GM03348 (cell line): ENCODE results near the gene CBL.
"Not testable (repeated sequence)": the region's sequence is repeated elsewhere in the genome, so short reads cannot be mapped to it uniquely, and the experiment has no call there.

ENCODE experiments used
- DNase-seq: peaks from one replicate; pipeline ENCODE4 v3.0.0; 2012; ENCODE audit warnings: low spot score

Gene CBL

GRCh38 chr11:119205574-119206510 is at the start of gene CBL:
Gene CBL, plus strand, starts transcription at chr11:119206339. Its CDS starts 79 bp downstream, at chr11:119206418.
- peak; percentile 98 for DNase-seq

DNA sequence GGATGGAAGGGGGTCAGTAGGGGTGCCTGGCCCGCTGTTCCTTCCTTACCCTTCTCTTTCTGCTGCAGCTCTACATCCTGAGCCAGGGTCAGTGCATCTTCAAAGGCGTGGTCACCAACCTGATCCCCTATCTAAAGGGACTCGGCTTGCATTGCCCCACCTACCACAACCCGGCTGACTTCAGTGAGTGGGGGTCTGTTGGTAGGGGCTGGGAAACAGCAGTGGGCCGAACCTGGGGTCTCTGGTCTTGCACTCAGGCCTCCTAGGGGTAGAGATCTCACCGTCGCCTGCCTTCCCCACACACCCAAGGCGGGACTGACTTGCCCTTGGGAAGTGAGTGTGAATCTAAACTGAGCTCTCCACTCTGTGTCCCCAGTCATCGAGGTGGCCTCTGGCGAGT is 49.6 kb upstream of the CBL start:
- no peak for DNase-seq

- DNase-seq = no peak
These were observed 49.1 kb upstream of the CBL start for GRCh38 chr11:119157063-119157462.

DNA sequence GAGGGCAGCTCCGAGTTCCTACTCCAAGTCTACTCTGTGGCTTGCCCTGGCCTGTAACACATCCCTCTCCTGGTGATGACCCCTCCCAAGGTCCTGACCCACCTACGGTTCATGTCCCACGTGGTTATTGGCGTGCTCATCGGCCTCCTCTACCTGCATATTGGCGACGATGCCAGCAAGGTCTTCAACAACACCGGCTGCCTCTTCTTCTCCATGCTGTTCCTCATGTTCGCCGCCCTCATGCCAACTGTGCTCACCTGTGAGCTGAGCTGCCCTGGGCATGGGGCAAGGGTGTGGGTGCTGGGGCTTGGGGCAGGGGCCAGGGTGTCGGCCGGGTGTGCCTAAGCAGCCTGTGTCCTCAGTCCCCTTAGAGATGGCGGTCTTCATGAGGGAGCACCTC is 47.7 kb upstream of the CBL start:
- DNase-seq = no peak

DNA sequence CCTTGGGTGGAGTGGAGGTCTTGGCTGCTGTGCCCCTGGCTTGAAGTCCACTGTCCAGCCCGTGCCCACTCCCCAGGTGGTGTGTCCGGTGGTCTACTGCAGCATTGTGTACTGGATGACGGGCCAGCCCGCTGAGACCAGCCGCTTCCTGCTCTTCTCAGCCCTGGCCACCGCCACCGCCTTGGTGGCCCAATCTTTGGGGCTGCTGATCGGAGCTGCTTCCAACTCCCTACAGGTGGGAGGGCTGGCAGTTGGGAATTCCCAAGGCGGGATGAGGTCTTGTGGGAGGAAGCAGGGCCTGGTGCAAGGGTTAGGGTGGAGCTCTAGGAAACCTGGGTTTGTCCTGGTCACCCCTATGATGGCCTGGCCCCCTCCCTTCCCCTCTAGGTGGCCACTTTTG is 46.0 kb upstream of the CBL start:
- no peak for DNase-seq

- no peak for DNase-seq
These were observed 44.3 kb upstream of the CBL start for GRCh38 chr11:119161871-119162270.

DNA sequence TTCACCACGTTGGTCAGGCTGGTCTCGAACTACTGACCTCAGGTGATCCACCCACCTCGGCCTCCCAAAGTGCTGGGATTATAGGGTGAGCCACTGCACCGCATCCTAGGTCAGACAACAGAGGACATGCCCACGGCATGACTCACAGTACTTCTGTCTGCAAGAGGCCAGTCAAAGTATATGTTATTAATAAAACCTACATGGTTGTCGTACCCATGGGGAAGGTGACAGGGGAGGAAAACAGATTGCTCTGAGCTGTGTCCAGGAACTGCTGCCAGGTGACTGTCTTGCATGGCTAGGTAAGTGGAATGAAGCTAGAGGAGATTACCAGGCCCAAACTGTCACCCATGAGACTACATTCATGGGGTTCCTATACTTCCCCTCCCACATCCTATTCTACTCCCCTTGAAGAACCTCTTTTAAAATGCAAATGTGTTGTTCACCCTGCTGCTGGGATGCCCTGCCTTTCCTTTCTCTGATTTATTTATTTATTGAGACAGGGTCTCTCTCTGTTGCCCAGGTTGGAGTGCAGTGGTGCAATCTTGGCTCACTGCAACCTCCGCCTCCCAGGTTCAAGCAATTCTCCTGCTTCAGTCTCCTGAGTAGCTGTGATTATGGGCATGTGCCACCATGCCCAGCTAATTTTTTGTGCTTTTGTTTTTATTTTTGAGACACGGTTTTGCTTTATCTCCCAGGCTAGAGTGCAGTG is 39.6 kb upstream of the CBL start:
- peak; percentile 45 for DNase-seq

DNA sequence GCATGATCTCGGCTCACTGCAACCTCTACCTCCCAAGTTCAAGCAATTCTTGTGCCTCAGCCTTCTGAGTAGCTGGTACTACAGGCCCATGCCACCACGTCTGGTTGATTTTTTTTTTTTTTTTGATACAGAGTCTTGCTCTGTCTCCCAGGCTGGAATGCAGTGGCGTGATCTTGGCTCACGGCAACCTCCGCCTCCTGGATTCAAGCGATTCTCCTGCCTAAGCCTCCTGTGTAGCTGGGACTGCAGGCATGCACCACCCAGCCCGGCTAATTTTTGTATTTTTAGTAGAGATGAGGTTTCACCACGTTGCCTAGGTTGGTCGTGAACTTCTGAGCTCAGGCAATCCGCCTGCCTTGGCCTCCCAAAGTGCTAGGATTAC is 39.1 kb upstream of the CBL start:
- not testable (repeated sequence) for DNase-seq

GRCh38 chr11:119167933-119168332 is 38.2 kb upstream of the CBL start:
- DNase-seq = no peak

DNA sequence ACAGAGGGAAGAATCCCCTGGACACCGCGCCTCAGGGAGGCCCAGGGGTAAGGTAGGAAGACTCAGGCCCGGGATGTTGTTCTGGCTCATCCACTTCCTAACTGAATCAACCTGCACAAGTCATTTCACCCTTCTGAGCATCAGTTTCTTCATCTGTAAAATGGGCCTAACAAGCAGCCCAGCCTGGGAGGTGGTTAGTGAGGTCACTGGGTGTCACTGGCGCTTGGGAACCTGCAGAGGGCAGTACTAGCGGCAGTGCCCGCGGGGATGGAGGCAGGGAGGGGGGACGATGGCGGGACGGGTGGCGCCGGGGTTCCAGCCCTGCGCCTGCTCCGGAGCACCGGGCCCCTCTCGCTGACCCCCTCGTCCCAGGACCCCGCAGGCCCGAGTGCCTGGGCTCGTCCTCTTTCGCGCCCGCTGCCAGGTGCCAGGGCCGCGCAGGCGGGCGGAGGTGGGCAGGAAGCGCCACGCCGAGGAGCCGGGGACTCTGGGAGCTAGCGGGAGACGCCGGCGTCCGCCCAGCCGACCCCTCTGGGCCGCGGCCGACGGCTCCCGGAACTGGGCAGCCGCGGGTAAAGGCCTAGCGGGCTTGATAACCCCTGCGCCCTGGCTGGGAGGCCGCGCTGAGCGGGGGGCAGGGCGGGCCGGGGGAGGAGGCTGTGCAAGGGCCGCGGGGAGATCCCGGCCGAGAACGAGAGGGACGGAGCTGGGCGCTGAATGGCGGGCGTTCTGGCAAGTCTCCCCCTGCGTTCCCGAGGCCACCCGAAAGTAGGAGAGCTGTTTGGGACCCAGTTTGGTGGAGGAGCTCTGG is 37.5 kb upstream of the CBL start, which contains the start of gene NLRX1:
NLRX1 (plus strand) TSS at position 255 of the 811 bp plus-strand sequence. CDS start 2,679 bp downstream, outside the sequence.
- peak; percentile 97 for DNase-seq

GRCh38 chr11:119169282-119169719 is 36.8 kb upstream of the CBL start:
- DNase-seq = peak; percentile 59

DNA sequence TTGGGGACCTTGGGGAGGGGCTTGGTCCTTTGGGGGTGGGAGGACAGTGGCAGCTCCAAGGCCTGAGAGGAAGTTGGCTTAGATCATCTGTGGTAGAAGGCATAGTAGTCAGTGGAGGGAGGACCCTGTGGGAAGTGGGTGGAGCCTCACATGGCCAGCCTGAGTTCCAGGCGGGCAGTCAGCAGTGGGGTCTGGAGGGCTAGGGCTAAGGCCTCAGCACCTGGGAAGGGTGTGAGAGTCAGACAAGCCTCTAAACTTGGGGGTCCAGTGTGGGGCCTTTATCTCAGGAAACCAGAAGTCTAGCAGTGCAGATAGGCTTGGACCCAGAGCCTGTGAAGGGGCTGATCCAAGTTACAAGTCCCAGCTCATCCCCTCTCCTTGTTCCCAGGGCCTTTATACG is 33.6 kb upstream of the CBL start:
- DNase-seq = no peak

- no peak for DNase-seq
These were observed 32.7 kb upstream of the CBL start for GRCh38 chr11:119173453-119173852.

- no peak for DNase-seq
These were observed 30.6 kb upstream of the CBL start for GRCh38 chr11:119175493-119176077.

GRCh38 chr11:119178166-119178680 is 27.9 kb upstream of the CBL start:
- DNase-seq = no peak

DNA sequence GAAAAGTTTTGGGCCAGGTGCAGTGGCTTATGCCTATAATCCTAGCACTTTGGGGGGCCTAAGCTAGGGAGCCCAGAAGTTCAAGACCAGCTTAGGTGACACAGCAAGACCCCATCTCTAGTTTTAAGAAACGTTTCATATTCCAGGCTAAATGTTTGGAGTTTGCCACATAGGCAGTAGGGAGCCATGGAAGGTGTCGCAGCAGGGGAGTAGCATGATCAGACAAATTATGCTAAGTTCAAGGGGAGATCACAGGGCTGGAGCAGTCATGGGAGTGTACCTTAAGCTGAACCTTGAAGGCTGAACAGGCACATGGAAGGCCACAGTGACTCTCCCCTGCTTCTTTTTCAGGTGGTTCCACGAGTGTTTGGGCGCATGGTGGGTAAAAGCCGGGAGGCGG is 26.8 kb upstream of the CBL start:
- DNase-seq = no peak

- DNase-seq = no peak
These were observed 26.2 kb upstream of the CBL start for GRCh38 chr11:119179983-119180382.

- no peak for DNase-seq
These were observed 25.1 kb upstream of the CBL start for GRCh38 chr11:119180729-119181676.

DNA sequence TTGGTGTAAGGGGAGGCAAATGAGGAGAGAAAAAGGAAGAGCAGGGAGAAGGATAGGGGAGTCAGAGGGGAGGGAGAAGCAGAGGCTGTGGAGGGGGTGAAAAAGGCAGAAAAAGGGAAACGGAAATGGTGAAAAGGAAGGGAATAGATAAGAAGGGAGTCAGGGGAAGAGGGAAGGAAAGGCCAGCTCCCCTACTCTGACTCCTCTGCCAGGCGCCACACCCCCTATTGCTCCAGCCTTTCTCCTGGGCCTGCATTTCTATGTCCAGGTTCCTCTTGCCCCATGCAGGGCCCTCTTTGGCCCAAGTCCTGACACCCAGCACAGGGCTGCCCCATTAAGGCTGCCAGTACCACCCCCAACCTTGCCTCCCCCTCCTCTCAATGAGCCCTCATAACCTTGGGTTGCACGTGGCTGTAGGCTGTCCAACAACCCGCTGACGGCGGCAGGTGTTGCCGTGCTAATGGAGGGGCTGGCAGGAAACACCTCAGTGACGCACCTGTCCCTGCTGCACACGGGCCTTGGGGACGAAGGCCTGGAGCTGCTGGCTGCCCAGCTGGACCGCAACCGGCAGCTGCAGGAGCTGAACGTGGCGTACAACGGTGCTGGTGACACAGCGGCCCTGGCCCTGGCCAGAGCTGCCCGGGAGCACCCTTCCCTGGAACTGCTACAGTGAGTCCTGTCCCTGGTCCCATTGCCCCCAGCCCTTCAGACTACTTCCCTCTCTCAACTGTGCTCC is 24.3 kb upstream of the CBL start:
- no peak for DNase-seq

GRCh38 chr11:119184399-119184798 is 21.7 kb upstream of the CBL start:
- DNase-seq = not testable (repeated sequence)
